ENCODE data around the gene ZNF275.

The ZNF275 gene

DNA sequence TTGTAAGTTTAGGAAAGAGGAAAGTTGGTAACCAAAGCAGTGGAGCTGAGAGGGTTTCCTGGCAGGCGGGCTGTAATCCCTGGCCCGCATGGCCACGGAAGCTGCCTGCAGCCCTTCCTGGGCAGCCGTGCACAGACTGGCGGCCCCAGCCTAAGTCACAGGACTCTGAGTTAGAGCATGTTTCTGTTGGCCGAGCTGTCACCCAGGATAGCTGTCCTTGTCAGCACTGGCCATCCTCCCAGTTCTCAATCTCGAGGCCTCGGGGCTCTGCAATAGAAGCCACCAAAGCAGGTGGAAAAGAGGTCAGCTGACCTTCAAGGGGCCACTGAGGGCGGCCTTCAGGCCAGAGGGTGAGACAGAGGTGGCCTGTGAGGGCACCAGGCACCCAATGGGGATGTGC, 46.7 kb downstream of the ZNF275 start:
- TF ChIP-seq SIN3A (IDR thresholded peaks at IDR 0.05; ENCODE audit: borderline replicate concordance, insufficient read depth, low read length) (no peak), REST (IDR thresholded peaks at IDR 0.05; ENCODE audit: insufficient read depth in 1 of 2, low read depth in 2 of 2, low read length in 2 of 2) (no peak), FOXP2 (optimal IDR thresholded peaks at IDR 0.05; ENCODE audit: borderline replicate concordance, extremely low read depth, extremely low read length, insufficient read depth) (no peak), POLR2AphosphoS5 (IDR thresholded peaks at IDR 0.05; ENCODE audit: low read depth, low read length) (no peak), TAF1 (IDR thresholded peaks at IDR 0.05; ENCODE audit: borderline replicate concordance, insufficient read depth, low read length) (no peak)

DNA sequence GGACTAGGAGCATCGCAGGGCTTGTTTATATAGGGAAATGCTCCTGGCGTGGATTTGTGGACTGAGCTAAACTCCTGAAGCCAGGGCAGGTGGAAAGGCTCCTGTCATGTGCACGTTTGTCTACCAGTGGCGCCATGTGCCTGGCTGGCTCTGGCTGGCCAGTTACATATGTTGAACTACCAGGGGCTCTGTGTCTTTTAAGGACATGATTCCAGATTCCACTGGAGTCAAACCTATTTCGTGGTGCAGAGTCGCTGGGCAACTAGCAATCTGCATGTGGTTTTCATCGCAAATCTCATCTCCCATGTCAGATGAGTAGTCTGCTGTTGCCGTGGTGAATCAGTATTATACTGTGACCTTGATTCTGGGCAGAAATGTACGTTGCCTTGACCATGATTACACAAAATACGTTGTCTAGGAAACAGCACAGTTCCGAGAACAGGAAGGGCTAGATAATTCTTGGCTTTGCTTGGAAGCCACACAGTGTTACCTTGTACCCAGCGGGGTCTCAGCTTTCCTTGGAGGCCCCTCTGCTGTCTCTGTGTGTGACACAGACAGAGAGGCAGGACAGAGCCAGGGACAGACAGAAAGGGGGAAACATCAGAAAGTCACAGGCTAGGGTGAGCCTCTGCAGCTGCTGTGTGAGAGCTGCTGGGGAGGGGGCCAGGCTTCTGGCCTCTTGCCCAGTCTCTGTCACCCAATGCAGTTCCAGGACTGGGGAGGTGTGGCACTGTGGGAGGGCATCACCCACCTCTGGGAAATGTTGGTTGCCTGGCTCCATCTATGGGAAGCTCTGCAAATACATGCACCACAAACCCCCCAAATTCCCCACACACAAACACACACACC, 48.0 kb downstream of the ZNF275 start:
- no peak for TF ChIP-seq TAF1 (IDR thresholded peaks at IDR 0.05; ENCODE audit: borderline replicate concordance, insufficient read depth, low read length)
- no peak for TF ChIP-seq REST (IDR thresholded peaks at IDR 0.05; ENCODE audit: insufficient read depth in 1 of 2, low read depth in 2 of 2, low read length in 2 of 2)
- no peak for TF ChIP-seq POLR2AphosphoS5 (IDR thresholded peaks at IDR 0.05; ENCODE audit: low read depth, low read length)
- no peak for TF ChIP-seq SIN3A (IDR thresholded peaks at IDR 0.05; ENCODE audit: borderline replicate concordance, insufficient read depth, low read length)
- no peak for TF ChIP-seq FOXP2 (optimal IDR thresholded peaks at IDR 0.05; ENCODE audit: borderline replicate concordance, extremely low read depth, extremely low read length, insufficient read depth)

DNA sequence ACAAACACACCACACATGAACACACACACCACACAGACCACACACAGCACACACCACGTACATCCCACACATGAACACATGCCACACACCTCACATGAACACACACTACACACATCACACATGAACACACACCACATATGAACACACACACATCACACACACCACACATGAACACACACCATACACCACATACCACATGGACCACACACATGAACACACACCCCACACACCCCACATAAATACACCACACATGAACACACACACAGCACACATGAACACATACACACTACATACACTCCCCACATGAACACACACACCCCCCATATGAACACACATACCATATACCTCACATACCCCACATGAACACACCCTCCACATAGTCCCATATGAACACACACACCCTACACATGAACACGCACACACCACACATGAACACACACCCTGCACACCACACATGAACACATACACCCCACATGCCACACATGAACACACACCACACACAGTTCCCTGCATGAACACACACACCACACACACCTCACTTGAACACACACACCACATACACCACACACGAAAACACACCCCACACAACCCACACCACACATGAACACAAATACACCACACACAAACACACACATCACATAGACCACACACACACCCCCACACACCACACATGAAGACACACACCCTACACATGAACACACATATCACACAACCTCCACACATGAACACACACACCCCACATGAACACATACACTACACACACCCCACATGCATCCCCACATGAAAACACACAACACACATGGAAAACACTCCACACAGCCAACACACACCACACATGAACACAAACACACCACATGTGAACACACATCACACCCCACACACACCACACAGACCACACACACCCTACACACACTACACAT, 48.9 kb downstream of the ZNF275 start:
- TF ChIP-seq SIN3A (IDR thresholded peaks at IDR 0.05; ENCODE audit: borderline replicate concordance, insufficient read depth, low read length) (no peak), FOXP2 (optimal IDR thresholded peaks at IDR 0.05; ENCODE audit: borderline replicate concordance, extremely low read depth, extremely low read length, insufficient read depth) (no peak), POLR2AphosphoS5 (IDR thresholded peaks at IDR 0.05; ENCODE audit: low read depth, low read length) (no peak), TAF1 (IDR thresholded peaks at IDR 0.05; ENCODE audit: borderline replicate concordance, insufficient read depth, low read length) (no peak), REST (IDR thresholded peaks at IDR 0.05; ENCODE audit: insufficient read depth in 1 of 2, low read depth in 2 of 2, low read length in 2 of 2) (no peak)

- no peak for TF ChIP-seq SIN3A (IDR thresholded peaks at IDR 0.05; ENCODE audit: borderline replicate concordance, insufficient read depth, low read length)
Measured at GRCh38 chrX:153384390-153384789, 50.4 kb downstream of the ZNF275 start.

- no peak for TF ChIP-seq REST (IDR thresholded peaks at IDR 0.05; ENCODE audit: insufficient read depth in 1 of 2, low read depth in 2 of 2, low read length in 2 of 2)
- no peak for TF ChIP-seq FOXP2 (optimal IDR thresholded peaks at IDR 0.05; ENCODE audit: borderline replicate concordance, extremely low read depth, extremely low read length, insufficient read depth)
- TF ChIP-seq TAF1 (IDR thresholded peaks at IDR 0.05; ENCODE audit: borderline replicate concordance, insufficient read depth, low read length), result no peak
- TF ChIP-seq POLR2AphosphoS5 (IDR thresholded peaks at IDR 0.05; ENCODE audit: low read depth, low read length), result no peak
- no peak for TF ChIP-seq SIN3A (IDR thresholded peaks at IDR 0.05; ENCODE audit: borderline replicate concordance, insufficient read depth, low read length)
Measured at GRCh38 chrX:153386097-153386496, 52.1 kb downstream of the ZNF275 start.

Measured in PFSK-1 (cell line).